Keratinocyte (primary cell): ENCODE data around the gene THNSL1. TPM values are rescaled to one million over a fixed set of nuclear protein-coding genes. Genes with fewer than 3 reads are reported as not detected.

ENCODE experiments used
- DNase-seq: peaks from one replicate; pipeline ENCODE4 v3.0.0-alpha.2; 2011; ENCODE audit warnings: low read depth, missing footprints, low spot score
- FAIRE-seq: peaks from 2 replicates; lab custom pipeline; 2011; peaks lifted over from hg19 to GRCh38; lab: Jason Lieb, UNC
- H2AFZ ChIP-seq: 2 replicates; pipeline ENCODE4 v1.6.0; 2012; ENCODE audit warnings: low read length, control low read depth, inconsistent platforms; ENCODE audit not compliant: control insufficient read depth
- H3K27ac ChIP-seq: 2 replicates; pipeline ENCODE4 v1.5.1; 2011; ENCODE audit warnings: low read length; ENCODE audit not compliant: control insufficient read depth, insufficient read depth
- H3K27me3 ChIP-seq: 3 replicates; pipeline ENCODE4 v1.6.0; 2011; ENCODE audit warnings: low read length; ENCODE audit not compliant: control insufficient read depth, insufficient read depth; ENCODE audit errors: extremely low read depth
- H3K36me3 ChIP-seq, 2 experiments: 2 replicates in 1 of 2; 3 replicates in 1 of 2; pipeline ENCODE4 v1.5.1; 2011; ENCODE audit warnings: low read length in 2 of 2, mild to moderate bottlenecking in 1 of 2; ENCODE audit not compliant: control insufficient read depth in 2 of 2, insufficient read depth in 2 of 2; ENCODE audit errors: extremely low read depth in 1 of 2
- H3K4me1 ChIP-seq: 3 replicates; pipeline ENCODE4 v1.5.1; 2011; ENCODE audit warnings: low read length; ENCODE audit not compliant: control insufficient read depth, insufficient read depth; ENCODE audit errors: extremely low read depth
- H3K4me2 ChIP-seq: 3 replicates; pipeline ENCODE4 v1.6.0; 2011; ENCODE audit warnings: low read depth, low read length; ENCODE audit not compliant: control insufficient read depth, insufficient read depth; ENCODE audit errors: extremely low read depth
- H3K4me3 ChIP-seq, 3 experiments: fragments of 200-600 bp in 1 of 3; sonication (generic) in 1 of 3; 2 replicates in 2 of 3; 3 replicates in 1 of 3; pipeline ENCODE4 v1.5.1; 2011 to 2016; ENCODE audit warnings: low read length in 3 of 3, mild to moderate bottlenecking in 3 of 3, control low read depth in 2 of 3, inconsistent platforms in 1 of 3, low read depth in 1 of 3, mixed read lengths in 1 of 3, mixed run types in 1 of 3, moderate library complexity in 1 of 3; ENCODE audit not compliant: control insufficient read depth in 2 of 3, insufficient read depth in 2 of 3; ENCODE audit errors: extremely low read depth in 1 of 3
- H3K79me2 ChIP-seq: 2 replicates; pipeline ENCODE4 v1.6.0; 2012; ENCODE audit warnings: low read length; ENCODE audit not compliant: control insufficient read depth, insufficient read depth
- H3K9ac ChIP-seq: 3 replicates; pipeline ENCODE4 v1.6.0; 2011; ENCODE audit warnings: low read length; ENCODE audit not compliant: control insufficient read depth, insufficient read depth; ENCODE audit errors: extremely low read depth
- H3K9me1 ChIP-seq: 3 replicates; pipeline ENCODE4 v1.6.0; 2011; ENCODE audit warnings: low read length; ENCODE audit not compliant: control insufficient read depth, insufficient read depth; ENCODE audit errors: extremely low read depth
- H3K9me3 ChIP-seq: 2 replicates; pipeline ENCODE4 v1.5.1; 2012; ENCODE audit warnings: low read depth, low read length; ENCODE audit not compliant: control insufficient read depth
- H4K20me1 ChIP-seq: 3 replicates; pipeline ENCODE4 v1.6.0; 2011; ENCODE audit warnings: low read length; ENCODE audit not compliant: control insufficient read depth, insufficient read depth; ENCODE audit errors: extremely low read depth
- EZH2 ChIP-seq: IDR thresholded peaks from one replicate; pipeline ENCODE4 v1.6.1; 2012; ENCODE audit warnings: inconsistent platforms, mild to moderate bottlenecking, low read length, moderate library complexity
- dilution Hi-C: fragments of 300-500 bp; cut with MboI; formaldehyde crosslinking; loops from one replicate; pipeline ENCODE4 v1.7.0; 2020; ENCODE audit warnings: low sequenced_read_pairs; ENCODE audit not compliant: extremely low pct_ligation_motif_present
- polyA plus RNA-seq, 5 experiments: library from polyadenylated mRNA; depleted of rRNA in 3 of 5; stranded (reverse) in 3 of 5; stranded (forward) in 1 of 5; unstranded in 1 of 5; fragments of >200 nt; gene quantifications; 1 replicate in 1 of 5; 2 replicates in 3 of 5; 3 replicates in 1 of 5; pipeline versions ENCODE4 v1.2.1 to v1.2.3, GENCODE V29; 2011 to 2012; ENCODE audit warnings: missing spikeins in 2 of 5, low read depth in 1 of 5, low replicate concordance in 1 of 5
- TF ChIP-seq, protein P1 (sequence below), 3 experiments: IDR thresholded peaks in 1 of 3; conservative IDR thresholded peaks in 1 of 3; optimal IDR thresholded peaks in 1 of 3; 2 replicates in 2 of 3; 3 replicates in 1 of 3; pipeline versions ENCODE3 to v1.5.1; 2011; ENCODE audit warnings: low read length in 3 of 3, mild to moderate bottlenecking in 3 of 3, moderate library complexity in 2 of 3, control low read depth in 1 of 3, inconsistent platforms in 1 of 3; ENCODE audit not compliant: insufficient read depth in 2 of 3; ENCODE audit errors: extremely low read depth in 1 of 3

Gene THNSL1
- polyA plus RNA-seq, 1 donor (not counting 4 experiments of a cell fraction or from before 2014, with no cell fraction given) = 4.1 TPM

DNA sequence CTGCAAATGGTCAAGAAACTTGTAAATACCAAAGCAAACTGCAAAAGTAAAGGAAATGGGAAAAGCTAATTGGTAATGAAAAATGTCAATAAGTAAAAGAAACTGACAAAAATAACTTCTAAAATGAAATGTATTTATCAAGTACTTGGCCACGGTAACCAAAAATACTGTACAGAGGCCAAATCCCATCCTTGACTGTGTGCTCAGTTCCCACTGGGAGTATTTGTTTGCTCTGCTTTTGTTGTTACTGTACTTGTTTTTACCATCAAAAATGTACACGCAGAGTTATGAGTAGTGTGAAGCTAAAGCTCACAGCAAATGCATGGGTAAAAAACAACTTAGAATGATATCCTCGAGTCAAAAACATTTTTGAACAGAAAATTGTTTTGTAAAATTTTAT, 31.5 kb upstream of the THNSL1 start:
- Histone ChIP-seq H3K4me1 (no peaks in the 10 kb centered on the region), H2AFZ (no peak overlapping the region), H3K9ac (no peak overlapping the region), H3K9me3 (no peaks in the 10 kb centered on the region), H3K79me2 (no peaks in the 10 kb centered on the region), H4K20me1 (no peaks in the 10 kb centered on the region), H3K27ac (no peak overlapping the region), H3K27me3 (no peaks in the 10 kb centered on the region), H3K4me3 (no peak overlapping the region), H3K4me2 (no peak overlapping the region), H3K9me1 (no peaks in the 10 kb centered on the region), H3K36me3 (no peaks in the 10 kb centered on the region)
- FAIRE-seq (no peak), DNase-seq (no peak)
- dilution Hi-C loops = no loop called here
- TF ChIP-seq, protein P1, sequence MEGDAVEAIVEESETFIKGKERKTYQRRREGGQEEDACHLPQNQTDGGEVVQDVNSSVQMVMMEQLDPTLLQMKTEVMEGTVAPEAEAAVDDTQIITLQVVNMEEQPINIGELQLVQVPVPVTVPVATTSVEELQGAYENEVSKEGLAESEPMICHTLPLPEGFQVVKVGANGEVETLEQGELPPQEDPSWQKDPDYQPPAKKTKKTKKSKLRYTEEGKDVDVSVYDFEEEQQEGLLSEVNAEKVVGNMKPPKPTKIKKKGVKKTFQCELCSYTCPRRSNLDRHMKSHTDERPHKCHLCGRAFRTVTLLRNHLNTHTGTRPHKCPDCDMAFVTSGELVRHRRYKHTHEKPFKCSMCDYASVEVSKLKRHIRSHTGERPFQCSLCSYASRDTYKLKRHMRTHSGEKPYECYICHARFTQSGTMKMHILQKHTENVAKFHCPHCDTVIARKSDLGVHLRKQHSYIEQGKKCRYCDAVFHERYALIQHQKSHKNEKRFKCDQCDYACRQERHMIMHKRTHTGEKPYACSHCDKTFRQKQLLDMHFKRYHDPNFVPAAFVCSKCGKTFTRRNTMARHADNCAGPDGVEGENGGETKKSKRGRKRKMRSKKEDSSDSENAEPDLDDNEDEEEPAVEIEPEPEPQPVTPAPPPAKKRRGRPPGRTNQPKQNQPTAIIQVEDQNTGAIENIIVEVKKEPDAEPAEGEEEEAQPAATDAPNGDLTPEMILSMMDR (optimal IDR thresholded peaks at IDR 0.05 in 1 of 3, IDR thresholded peaks at IDR 0.05 in 1 of 3, conservative IDR thresholded peaks at IDR 0.05 in 1 of 3; ENCODE audit: extremely low read depth in 1 of 3, insufficient read depth in 2 of 3, low read length in 3 of 3) = no peak
- TF ChIP-seq EZH2 = no peak

GRCh38 chr10:24988831-24989640, 27.4 kb upstream of the THNSL1 start:
- dilution Hi-C loops = no loop called here
- TF ChIP-seq, protein P1 (optimal IDR thresholded peaks at IDR 0.05 in 1 of 3, IDR thresholded peaks at IDR 0.05 in 1 of 3, conservative IDR thresholded peaks at IDR 0.05 in 1 of 3; ENCODE audit: extremely low read depth in 1 of 3, insufficient read depth in 2 of 3, low read length in 3 of 3) = no peak
- TF ChIP-seq EZH2 = no peak
- no peak overlapping the region for H2AFZ ChIP-seq
- H3K9me1 ChIP-seq = no peaks in the 10 kb centered on the region
- H3K27me3 ChIP-seq = no peaks in the 10 kb centered on the region
- no peak overlapping the region for H3K4me3 ChIP-seq
- no peak overlapping the region for H3K4me2 ChIP-seq
- no peaks in the 10 kb centered on the region for H3K79me2 ChIP-seq
- H3K9me3 ChIP-seq = no peaks in the 10 kb centered on the region
- H4K20me1 ChIP-seq = no peaks in the 10 kb centered on the region
- no peaks in the 10 kb centered on the region for H3K36me3 ChIP-seq
- FAIRE-seq (no peak), DNase-seq (no peak)
- no peak overlapping the region for H3K27ac ChIP-seq
- no peak overlapping the region for H3K9ac ChIP-seq
- H3K4me1 ChIP-seq = no peaks in the 10 kb centered on the region
